NCI-H2029 (cell line): ENCODE data around the gene OCIAD2.
"Not testable (repeated sequence)": the region's sequence is repeated elsewhere in the genome, so short reads cannot be mapped to it uniquely, and the experiment has no call there.

Experiments used
- DNase-seq: peaks from one replicate; lab custom pipeline; 2025; lab: John Stamatoyannopoulos, UW

Gene OCIAD2

DNA sequence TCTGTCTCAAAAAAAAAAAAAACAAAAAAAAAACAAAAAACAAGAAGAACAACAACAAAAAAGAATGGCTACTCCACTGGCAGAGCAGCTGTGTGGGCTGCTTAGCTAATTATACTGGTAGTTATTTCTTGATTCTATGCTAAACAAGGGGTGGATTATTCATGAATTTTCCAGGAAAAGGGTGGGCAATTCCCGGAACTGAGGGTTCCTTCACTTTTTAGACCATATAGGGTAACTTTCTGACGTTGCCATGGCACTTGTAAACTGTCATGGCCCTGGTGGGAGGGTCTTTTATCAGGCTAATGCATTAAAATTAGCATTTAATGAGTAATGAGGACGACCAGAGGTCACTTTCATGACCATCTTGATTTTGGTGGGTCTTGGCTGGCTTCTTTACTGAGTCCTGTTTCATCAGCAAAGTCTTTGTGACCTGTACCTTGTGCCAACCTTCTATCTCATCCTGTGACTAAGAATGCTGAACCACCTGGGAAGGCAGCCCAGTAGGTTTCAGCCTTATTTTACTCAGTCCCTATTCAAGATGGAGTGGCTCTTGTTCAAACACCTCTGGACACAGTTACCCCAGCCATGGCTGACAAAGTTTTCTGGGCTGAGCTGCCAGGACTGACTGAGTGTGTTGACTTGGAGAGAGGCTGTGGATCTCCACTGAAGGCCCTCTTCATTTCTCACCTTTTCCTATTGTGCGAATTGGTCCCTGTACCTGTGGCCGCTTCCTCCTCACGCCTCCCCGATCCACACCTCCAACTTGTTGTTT is 1.3 kb upstream of the OCIAD2 start:
- no peak for DNase-seq

- DNase-seq, result no peak
Measured at GRCh38 chr4:48905363-48906015, 1.1 kb downstream of the OCIAD2 start.

DNA sequence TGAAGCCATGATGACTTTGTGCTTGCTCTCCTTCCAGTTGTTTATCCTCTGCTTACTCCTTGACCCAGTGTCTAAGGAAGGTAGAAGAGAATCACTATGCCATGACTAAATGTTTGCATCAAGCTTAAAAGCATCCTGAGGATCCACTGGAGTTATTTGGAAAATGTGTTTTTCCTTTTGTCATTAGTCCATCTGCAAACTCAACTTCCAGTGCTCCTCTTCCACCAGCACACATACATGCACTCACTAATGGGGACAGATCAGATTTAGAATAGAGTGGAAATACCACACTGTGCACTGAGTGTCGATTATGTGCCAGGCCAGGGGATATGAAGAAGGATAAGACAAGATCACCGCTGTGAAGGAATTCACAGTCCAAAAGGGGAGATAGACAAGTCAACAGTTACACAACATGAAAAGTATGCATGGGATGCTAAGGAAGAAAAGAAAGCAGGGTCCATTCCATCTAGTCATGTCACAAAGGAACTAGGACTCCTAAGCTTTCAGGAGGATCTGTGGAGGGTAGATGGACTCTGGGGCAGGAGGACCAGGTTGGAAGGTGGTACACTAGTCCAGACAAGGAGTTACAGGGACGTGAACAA is 1.9 kb downstream of the OCIAD2 start:
- no peak for DNase-seq

GRCh38 chr4:48904101-48904500 is 2.5 kb downstream of the OCIAD2 start:
- DNase-seq, result peak; percentile 9

GRCh38 chr4:48902266-48902665 is 4.3 kb downstream of the OCIAD2 start:
- peak; percentile 31 for DNase-seq

DNA sequence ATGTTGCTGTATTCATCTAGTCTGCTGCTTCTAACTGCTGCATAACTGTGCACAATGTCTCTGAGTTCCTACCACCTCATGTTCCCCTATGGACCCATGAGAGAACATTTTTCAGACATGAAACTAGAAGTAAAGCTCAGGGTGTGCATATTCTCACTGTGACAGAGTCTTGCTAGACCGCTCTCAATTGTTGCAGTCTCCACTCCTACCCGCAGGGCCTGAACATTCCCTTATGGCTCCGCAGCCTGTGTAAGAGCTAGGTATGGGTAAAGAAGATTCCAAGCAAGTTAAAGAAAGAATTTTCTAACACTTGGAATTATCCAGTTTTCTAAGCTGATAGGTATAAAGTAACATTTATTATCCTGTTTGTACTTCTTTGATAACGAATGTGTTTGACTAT is 5.4 kb downstream of the OCIAD2 start:
- no peak for DNase-seq

GRCh38 chr4:48899950-48900349 is 6.6 kb downstream of the OCIAD2 start:
- DNase-seq, result no peak

GRCh38 chr4:48899432-48899749 is 7.2 kb downstream of the OCIAD2 start:
- no peak for DNase-seq

- DNase-seq, result no peak
Measured at GRCh38 chr4:48898733-48899431, 7.7 kb downstream of the OCIAD2 start.

- no peak for DNase-seq
Measured at GRCh38 chr4:48896845-48897244, 9.7 kb downstream of the OCIAD2 start.

GRCh38 chr4:48891028-48891619 is 15.4 kb downstream of the OCIAD2 start:
- DNase-seq, result no peak

DNA sequence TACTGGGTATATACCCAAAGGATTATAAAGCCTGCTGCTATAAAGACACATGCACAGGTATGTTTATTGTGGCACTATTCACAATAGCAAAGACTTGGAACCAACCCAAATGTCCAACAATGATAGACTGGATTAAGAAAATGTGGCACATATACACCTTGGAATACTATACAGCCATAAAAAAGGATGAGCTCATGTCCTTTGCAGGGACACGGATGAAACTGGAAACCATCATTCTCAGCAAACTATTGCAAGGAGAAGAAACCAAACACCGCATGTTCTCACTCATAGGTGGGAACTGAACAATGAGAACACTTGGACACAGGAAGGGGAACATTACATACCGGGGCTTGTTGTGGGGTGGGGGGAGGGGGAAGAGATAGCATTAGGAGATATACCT is 16.8 kb downstream of the OCIAD2 start:
- not testable (repeated sequence) for DNase-seq

- not testable (repeated sequence) for DNase-seq
Measured at GRCh38 chr4:48881646-48882045, 24.9 kb downstream of the OCIAD2 start.

GRCh38 chr4:48879561-48880442 is 26.8 kb downstream of the OCIAD2 start:
- no peak for DNase-seq

DNA sequence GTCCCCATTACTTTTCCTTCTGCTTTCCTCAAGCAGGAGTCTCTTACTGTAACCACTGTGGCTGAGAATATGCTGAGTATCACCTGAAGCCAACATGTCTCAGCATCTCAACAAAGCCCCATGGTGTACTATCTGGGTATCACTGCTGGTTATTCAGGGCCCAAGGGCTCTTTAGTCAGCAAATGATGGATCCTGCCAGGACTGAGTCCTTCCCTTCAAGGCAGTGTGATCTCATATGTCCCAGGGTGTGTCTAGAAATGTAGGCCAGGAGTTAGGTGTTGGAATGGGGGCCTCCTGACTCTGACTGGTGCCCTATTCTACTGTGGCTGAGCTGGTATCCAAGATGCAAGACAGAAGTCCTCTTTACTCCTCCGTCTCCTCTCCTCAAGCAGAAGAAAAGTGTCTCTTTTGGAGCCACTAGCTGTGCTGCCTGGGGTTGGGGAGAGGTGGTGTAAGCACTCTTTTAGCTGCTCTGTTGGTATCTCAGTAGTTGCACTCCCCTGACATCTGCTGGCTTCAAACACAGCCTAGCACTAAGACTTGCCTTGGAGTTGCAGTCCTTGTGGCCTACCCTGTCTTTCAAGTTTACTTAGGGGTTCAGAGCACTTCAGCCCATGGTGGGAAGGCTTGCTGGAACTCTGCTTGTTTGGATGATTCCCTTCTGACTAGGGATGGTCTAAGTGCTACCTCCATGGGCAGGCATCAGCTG is 28.6 kb downstream of the OCIAD2 start:
- DNase-seq, result no peak

DNA sequence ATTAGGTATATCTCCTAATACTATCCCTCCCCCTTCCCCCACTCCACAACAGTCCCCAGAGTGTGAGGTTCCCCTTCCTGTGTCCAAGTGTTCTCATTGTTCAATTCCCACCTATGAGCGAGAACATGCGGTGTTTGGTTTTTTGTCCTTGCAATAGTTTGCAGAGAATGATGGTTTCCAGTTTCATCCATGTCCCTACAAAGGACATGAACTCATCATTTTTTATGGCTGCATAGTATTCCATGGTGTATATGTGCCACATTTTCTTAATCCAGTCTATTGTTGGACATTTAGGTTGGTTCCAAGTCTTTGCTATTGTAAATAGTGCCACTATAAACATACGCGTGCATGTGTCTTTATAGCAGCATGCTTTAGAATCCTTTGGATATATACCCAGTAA is 41.9 kb downstream of the OCIAD2 start:
- not testable (repeated sequence) for DNase-seq

GRCh38 chr4:48863728-48864127 is 42.8 kb downstream of the OCIAD2 start:
- DNase-seq, result no peak

- DNase-seq, result no peak
Measured at GRCh38 chr4:48862661-48863060, 43.9 kb downstream of the OCIAD2 start.

DNA sequence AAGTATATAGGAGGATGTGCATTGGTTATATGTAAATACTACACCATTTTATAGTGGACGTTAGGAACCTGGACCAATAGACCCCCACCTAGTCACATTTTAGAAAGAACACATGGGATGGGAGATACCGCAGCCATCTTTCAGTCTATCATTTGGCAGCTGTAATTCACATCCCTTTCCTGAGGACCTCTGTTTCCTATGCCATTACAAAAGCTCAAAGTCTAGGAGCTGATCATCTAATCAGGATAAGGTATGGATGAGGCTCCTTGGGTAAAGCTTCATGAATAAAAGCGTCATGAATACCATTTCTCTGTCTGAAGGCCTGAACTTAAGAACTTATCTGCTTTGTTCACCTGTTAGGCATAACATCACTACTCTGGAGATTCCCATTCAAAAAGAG is 44.5 kb downstream of the OCIAD2 start:
- DNase-seq, result no peak

GRCh38 chr4:48858130-48858529 is 48.4 kb downstream of the OCIAD2 start:
- DNase-seq, result no peak

GRCh38 chr4:48854982-48855381 is 51.6 kb downstream of the OCIAD2 start:
- DNase-seq, result no peak
